Kidney tubule cell (primary cell): Measurements from ENCODE around the gene SELENON.

Source experiments
- DNase-seq: peaks from one replicate; pipeline ENCODE4 v3.0.0-alpha.2; 2018; ENCODE audit warnings: low spot score

The SELENON gene

DNA sequence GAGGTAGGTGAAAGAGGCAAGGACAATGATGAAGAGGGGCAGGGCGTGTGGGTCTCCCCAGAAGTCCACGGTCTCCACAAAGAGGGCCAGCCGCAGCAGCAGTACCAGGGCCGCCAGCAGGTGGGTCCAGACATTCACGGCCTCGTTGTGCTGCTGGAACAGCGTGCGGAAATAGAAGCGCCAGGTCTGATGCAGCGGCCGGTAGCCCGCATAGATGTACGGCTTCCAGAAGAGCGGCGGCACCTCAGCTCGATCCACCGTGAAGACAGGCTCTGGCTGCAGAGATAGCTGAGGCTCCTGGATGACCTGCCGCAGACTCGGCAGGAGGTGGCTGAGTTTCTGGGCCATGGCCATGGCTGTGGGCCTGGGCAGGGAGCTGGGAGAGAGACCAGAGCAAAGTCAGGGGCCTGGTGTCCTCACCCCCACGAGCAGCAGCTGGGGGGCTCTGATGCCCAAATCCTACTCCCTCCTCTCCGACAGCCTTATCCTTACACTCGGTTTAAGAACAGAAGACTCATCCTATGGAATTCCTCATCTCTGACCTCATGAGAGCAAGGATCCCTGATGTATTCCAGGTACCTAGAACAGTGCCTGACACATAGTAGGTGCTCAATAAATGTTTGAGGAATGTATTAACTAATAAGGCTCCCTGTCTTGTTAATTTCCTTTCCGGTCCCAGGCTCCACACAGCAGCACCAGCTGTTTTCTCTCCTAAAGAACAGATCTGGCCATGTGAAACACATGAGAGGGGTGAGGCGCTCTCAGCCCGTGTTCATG lies 63.7 kb downstream of the SELENON start:
- no peak for DNase-seq

- no peak for DNase-seq
Observed at GRCh38 chr1:25864434-25864833, 64.4 kb downstream of the SELENON start.

DNA sequence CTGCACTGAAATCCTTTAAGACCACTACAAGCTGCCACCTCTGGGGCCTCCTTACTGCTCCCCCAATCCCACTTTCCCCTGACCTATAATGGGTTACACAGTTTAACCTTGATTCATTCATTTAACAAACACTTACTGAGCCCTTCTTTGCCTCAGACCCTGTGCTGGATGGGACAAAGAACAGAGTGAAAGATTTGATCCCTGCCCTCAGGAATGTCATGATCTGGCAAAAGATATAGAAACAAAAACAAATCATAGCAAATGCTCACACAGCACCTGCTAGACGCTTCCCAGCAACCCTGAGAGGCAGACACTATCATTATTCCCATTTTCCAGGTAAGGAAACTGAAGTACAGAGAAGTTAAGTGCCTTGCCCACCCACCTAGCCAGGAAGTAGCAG lies 66.3 kb downstream of the SELENON start:
- no peak for DNase-seq

DNA sequence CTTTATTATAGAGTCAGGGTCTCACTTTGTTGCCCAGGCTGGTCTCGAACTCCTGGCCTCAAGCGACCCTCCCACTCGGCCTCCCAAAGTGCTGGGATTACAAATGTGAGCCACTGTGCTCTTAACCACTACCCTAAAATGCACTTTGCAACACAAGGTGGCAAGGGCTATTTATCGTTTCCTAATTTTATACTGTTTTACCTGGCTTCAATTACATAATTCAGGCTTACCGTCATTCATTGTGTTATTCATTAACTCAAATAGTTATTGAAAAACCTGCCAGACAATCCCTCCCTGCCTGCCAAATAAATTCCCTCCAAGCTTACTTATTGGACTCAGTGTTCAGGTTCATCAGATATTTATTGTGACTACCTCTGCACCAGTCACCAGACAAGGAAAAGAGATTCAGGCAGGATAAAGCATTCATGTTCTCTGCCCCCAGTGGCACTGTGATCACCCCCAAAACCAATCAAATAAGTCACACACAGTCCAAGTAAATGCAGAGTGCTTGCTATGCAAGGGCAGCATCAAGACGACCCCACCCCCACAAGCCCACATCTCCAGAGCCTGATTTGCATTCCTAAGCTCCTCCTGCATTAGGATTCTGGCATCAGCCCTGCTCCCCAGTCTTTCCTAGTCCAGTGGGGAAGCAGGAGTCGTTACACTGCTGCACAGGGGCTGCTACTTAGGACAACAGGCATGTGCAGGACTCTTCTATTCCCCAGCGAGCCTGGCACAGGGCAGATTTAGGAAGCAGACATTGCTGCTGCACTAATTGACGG lies 67.4 kb downstream of the SELENON start:
- peak; percentile 88 for DNase-seq
